Kidney tubule cell (primary cell): ENCODE measurements around the gene ZIC5.
A peak's percentile ranks its signal among the peaks of the same experiment; 100 is the strongest.
"Not testable (repeated sequence)": the region's sequence is repeated elsewhere in the genome, so short reads cannot be mapped to it uniquely, and the experiment has no call there.

Experiments used
- DNase-seq: peaks from one replicate; pipeline ENCODE4 v3.0.0-alpha.2; 2018; ENCODE audit warnings: low spot score

The ZIC5 gene

GRCh38 chr13:99959540-99960230, 11.9 kb downstream of the ZIC5 start:
- DNase-seq, result peak; percentile 52

DNA sequence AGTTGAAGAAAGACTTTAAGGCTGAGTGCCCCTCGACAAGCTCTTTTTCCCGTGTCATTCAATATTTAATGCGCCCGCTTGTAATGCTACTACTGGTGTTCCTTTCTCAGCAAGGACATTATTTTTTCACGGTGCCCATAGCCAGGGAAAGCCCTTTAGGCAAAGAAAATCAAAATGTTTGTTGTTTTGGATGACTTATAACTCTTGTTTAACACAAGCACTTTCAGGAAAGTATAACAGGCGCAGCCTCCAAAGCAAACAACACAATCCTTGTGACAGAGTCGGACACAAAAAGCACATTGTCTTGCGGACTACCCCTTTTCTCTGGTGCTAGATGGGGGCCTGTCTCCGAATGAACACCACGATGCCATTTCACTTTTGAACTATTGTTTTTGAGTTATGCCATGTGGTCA, 12.4 kb downstream of the ZIC5 start:
- no peak for DNase-seq

- no peak for DNase-seq
Measured at GRCh38 chr13:99958406-99959126, 13.0 kb downstream of the ZIC5 start.

DNA sequence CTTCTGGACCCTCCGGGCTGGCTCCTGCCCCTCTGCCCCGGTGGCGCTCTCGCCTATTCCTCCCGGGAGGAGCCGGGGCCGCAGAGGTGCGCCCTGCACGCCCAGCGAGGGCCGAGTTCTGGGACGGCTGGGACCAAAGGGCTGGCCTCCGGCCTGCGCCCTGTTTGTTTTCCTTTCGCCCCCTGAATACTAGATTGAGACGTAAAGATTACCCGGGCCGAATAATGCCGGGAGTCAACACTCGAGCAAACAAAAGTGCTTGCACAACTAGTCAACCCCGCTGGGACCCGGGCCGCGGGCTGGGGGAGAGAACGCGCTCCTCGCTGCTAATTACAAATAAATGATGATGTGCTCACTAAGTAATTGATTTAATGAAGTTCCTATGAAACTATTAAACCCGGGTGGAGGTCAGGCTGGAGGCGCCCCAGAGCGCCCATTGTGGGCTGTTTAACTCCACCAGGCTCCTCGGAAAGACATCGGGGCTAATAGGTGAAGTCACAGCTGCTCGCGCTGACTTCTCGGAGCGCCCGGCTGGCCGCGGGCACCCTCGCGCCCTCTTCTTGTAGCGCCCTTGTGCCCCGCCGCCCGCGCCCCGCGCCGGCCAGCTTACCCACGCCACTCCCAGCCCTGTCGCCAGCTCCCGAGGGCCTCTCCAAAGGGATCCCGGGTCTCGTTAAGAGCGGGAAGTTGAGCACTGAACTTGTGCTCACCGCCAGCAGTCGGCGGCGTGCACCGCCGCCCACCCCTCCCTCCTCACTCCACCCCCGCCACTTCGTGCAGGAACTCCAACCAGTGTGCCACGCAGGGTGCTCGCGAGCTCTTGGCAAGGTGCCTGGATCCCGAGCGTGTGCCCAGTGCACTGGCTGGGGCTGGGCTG, 14.9 kb downstream of the ZIC5 start:
- no peak for DNase-seq

- DNase-seq, result peak; percentile 25
Measured at GRCh38 chr13:99955747-99956472, 15.7 kb downstream of the ZIC5 start.

GRCh38 chr13:99955107-99955746, 16.3 kb downstream of the ZIC5 start:
- DNase-seq, result no peak

DNA sequence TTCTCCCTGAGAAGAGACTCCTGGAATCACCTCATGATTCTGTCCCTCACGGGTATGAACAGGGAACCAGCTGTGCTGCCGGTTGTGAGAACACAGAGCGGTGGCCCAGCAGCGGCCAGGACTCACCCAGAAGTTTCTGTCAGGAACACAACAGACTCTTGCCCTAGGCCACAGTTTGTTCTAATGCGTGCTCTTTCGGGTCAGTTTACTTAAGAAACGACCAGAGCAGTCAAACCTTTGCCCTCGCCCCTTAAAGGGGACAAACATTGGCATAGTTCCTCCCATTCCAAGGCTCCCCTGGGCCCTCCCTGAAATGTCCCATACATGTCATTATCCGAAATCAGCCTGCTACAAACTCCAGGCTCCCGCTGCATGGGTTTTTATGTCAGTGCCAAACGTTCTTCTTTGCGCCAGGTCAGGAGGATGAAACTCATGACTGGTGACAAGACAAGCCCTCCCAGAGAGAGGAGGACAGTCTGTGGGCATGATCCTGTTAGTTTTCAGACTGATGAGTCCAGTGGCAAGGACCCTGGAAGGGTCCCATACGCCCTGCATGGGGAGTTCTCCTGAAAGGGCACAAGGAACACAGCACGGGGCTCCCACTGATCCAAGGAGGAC, 18.3 kb downstream of the ZIC5 start:
- no peak for DNase-seq

GRCh38 chr13:99951666-99952065, 19.9 kb downstream of the ZIC5 start:
- not testable (repeated sequence) for DNase-seq

- no peak for DNase-seq
Measured at GRCh38 chr13:99949679-99950413, 21.7 kb downstream of the ZIC5 start.

- DNase-seq, result no peak
Measured at GRCh38 chr13:99948907-99949678, 22.5 kb downstream of the ZIC5 start.

GRCh38 chr13:99948411-99948810, 23.2 kb downstream of the ZIC5 start:
- DNase-seq, result no peak

DNA sequence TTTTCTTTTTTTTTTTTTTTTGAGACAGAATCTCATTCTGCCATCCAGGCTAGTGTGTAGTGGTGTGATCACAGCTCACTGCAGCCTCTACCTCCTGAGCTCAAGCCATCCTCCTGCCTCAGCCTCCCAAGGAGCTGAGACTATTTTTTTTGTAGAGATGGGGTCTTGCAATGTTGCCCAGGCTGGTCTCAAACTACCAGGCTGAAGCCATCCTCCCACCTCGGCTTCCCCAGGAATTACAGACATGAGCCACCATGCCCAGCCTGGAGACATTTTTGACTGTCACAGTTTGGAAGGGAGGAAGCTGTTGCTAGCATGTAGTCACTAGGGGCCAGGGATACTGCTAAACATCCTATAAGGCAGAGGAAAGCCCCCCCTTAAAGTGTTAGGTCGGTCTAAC, 23.9 kb downstream of the ZIC5 start:
- DNase-seq, result no peak

GRCh38 chr13:99945515-99945914, 26.1 kb downstream of the ZIC5 start:
- DNase-seq, result not testable (repeated sequence)

- DNase-seq, result no peak
Measured at GRCh38 chr13:99944606-99945005, 27.0 kb downstream of the ZIC5 start.

DNA sequence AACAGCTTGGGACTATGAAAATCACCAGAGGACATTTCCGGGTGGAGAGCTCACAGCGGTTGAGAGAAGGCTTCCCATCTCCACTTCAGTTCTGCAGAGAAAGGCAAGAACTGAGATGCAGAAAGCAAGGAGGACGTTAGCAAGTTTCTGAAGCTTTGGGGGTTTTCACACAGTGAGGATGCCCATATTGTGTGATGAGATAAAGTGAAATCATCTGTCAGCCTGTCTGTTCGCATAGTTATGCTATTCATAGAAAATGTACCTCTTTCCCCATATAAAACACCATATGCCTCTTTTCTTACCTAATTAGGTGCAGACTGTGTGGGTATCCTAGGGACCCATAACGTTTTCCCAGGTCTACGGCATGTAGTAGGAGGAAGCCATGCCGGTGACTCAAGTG, 27.5 kb downstream of the ZIC5 start:
- DNase-seq, result no peak

GRCh38 chr13:99941911-99942310, 29.7 kb downstream of the ZIC5 start:
- no peak for DNase-seq

GRCh38 chr13:99941086-99941485, 30.5 kb downstream of the ZIC5 start:
- no peak for DNase-seq

- no peak for DNase-seq
Measured at GRCh38 chr13:99938635-99939034, 32.9 kb downstream of the ZIC5 start.

- no peak for DNase-seq
Measured at GRCh38 chr13:99935772-99936171, 35.8 kb downstream of the ZIC5 start.

DNA sequence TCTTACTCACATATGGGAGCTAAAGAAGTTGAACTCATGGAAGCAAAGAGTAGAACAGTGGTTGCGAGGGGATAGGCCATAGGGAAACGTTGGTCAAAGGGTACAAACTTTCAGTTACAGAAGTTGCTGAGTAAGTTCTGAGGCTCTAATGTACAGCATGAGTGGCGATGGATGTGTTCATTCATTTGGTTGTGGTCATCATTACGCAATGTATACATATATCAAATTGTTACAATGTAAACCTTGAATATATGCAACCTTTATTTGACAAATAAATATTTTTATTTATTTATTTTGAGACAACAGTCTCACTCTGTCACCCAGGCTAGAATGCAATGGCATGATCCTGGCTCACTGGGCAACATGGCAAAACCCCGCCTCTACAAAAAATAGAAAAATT, 38.7 kb downstream of the ZIC5 start:
- no peak for DNase-seq
